NT2/D1 (cell line): ENCODE data around the gene DPF1.

Experiments used
- DNase-seq: peaks from one replicate; pipeline ENCODE4 v3.0.0-alpha.2; 2011; ENCODE audit warnings: low read depth, low spot score
- H3K27me3 ChIP-seq: 2 replicates; pipeline ENCODE4 v1.6.0; 2011; ENCODE audit warnings: mild to moderate bottlenecking; ENCODE audit not compliant: insufficient read length, insufficient read depth
- H3K36me3 ChIP-seq: 2 replicates; pipeline ENCODE4 v1.6.1; 2011; ENCODE audit warnings: mild to moderate bottlenecking, low read length, mixed read lengths; ENCODE audit not compliant: insufficient read depth, insufficient read length
- H3K4me1 ChIP-seq: 2 replicates; pipeline ENCODE4 v1.5.1; 2011; ENCODE audit not compliant: insufficient read depth, insufficient read length
- H3K4me3 ChIP-seq: 2 replicates; pipeline ENCODE4 v1.5.1; 2011; ENCODE audit warnings: low read depth; ENCODE audit not compliant: insufficient read length
- H3K9ac ChIP-seq: 2 replicates; pipeline ENCODE4 v1.6.0; 2011; ENCODE audit warnings: low read depth; ENCODE audit not compliant: insufficient read length
- H3K9me3 ChIP-seq: 2 replicates; pipeline ENCODE4 v1.5.1; 2011; ENCODE audit warnings: mild to moderate bottlenecking, low read length; ENCODE audit not compliant: insufficient read depth
- SUZ12 ChIP-seq: IDR thresholded peaks from 2 replicates; pipeline ENCODE4 v1.6.1; 2011; ENCODE audit not compliant: insufficient read length, insufficient read depth; ENCODE audit errors: extremely low read depth
- YY1 ChIP-seq: IDR thresholded peaks from 2 replicates; pipeline ENCODE4 v1.6.1; 2011; ENCODE audit not compliant: insufficient read length, insufficient read depth
- ZNF274 ChIP-seq: IDR thresholded peaks from 2 replicates; pipeline ENCODE4 v1.6.1; 2011; ENCODE audit warnings: mild to moderate bottlenecking, low read depth, low read length

Gene DPF1

DNA sequence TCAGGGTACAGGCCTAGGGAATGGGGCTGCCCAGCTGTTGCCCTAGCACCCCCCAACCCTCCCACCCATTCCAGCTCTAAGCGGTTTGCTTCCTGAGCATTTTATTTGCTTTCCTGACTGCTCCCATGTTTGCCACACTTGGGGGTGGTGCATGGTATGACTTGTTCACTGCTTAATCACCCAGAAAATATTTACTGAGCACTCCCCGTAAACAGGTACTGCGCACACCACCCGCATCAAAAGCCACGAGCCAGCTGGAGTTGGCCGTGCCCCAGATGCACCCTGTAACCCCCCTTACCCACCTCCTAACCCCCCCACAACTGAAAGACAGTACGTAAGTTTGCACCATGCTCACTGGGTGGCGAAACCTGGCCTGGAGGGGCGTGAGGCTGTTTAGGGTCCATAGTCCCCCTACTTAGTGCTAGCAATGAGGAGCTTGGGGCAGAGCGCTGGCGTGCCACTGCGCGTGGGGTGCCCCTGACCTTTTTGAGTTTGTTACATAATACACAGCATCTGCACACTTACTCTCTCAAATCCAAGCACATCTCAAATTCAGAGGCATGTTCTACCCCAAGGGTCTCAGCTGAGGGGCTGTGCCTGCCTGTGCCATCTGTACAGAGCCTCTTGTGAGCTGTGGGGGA is 29.8 kb downstream of the DPF1 start:
- DNase-seq = no peak
- Histone ChIP-seq H3K9ac (no peak overlapping the region), H3K9me3 (no peaks in the 10 kb centered on the region), H3K4me1 (no peaks in the 10 kb centered on the region), H3K27me3 (no peaks in the 10 kb centered on the region), H3K36me3 (peaks cover 10% of the 10 kb centered on the region), H3K4me3 (no peak overlapping the region)
- TF ChIP-seq SUZ12 (no peak), ZNF274 (no peak), YY1 (no peak)

GRCh38 chr19:38193445-38193844 is 30.6 kb downstream of the DPF1 start:
- H3K9me3 ChIP-seq = no peaks in the 10 kb centered on the region
- no peak overlapping the region for H3K4me3 ChIP-seq
- DNase-seq = no peak
- H3K4me1 ChIP-seq = no peaks in the 10 kb centered on the region
- H3K36me3 ChIP-seq = peaks cover 10% of the 10 kb centered on the region
- no peak overlapping the region for H3K9ac ChIP-seq
- no peaks in the 10 kb centered on the region for H3K27me3 ChIP-seq
- TF ChIP-seq YY1 (no peak), SUZ12 (no peak), ZNF274 (no peak)

DNA sequence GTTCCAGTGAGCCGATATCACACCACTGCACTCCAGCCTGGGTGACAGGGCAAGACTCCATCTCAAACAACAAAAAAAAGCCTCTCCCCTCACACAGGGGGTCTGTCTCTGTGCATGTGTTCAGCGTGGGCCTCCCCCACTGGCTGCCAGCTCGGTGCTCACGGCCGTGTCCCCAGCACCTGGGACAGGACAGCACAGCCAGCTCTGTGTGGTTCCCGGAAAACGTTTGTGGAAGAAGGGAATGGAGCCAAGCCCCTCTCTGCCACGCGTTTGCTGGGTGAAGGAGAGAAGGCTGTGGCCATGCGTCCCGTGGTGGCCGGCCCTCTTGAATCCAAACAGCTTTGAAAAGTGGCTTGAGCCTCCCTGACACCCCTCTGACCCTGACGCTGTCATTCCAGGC is 32.3 kb downstream of the DPF1 start:
- no peaks in the 10 kb centered on the region for H3K4me1 ChIP-seq
- TF ChIP-seq SUZ12 (no peak), YY1 (no peak), ZNF274 (no peak)
- no peak for DNase-seq
- no peak overlapping the region for H3K9ac ChIP-seq
- peaks cover 10% of the 10 kb centered on the region for H3K36me3 ChIP-seq
- H3K4me3 ChIP-seq = no peak overlapping the region
- no peaks in the 10 kb centered on the region for H3K9me3 ChIP-seq
- no peaks in the 10 kb centered on the region for H3K27me3 ChIP-seq

DNA sequence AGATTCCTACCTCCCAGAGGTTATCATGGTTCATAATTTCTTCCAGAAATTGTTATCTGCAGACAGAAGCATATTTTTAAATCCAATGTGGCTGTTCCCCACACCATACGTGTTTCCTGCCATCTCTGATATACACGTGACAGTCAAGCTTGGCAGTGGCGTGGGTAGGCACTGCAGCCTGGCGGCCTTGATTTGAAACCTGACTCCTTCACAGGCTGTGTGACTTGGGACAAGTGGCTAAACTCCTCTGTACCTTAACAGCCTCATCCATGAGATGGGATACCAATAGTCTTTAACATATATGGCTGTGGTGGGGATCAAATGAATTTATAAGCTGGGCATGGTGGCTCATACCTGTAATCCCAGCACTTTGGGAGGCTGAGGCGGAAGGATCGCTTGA is 33.2 kb downstream of the DPF1 start:
- Histone ChIP-seq H3K36me3 (peaks cover 10% of the 10 kb centered on the region), H3K9ac (no peak overlapping the region), H3K9me3 (no peaks in the 10 kb centered on the region), H3K4me3 (no peak overlapping the region), H3K4me1 (no peaks in the 10 kb centered on the region), H3K27me3 (no peaks in the 10 kb centered on the region)
- no peak for DNase-seq
- no peak for TF ChIP-seq YY1
- TF ChIP-seq ZNF274 = no peak
- no peak for TF ChIP-seq SUZ12

GRCh38 chr19:38190061-38190460 is 34.0 kb downstream of the DPF1 start:
- Histone ChIP-seq H3K9me3 (no peaks in the 10 kb centered on the region), H3K36me3 (peaks cover 13% of the 10 kb centered on the region), H3K9ac (no peak overlapping the region), H3K27me3 (no peaks in the 10 kb centered on the region), H3K4me1 (no peaks in the 10 kb centered on the region), H3K4me3 (no peak overlapping the region)
- no peak for DNase-seq
- no peak for TF ChIP-seq SUZ12
- no peak for TF ChIP-seq YY1
- no peak for TF ChIP-seq ZNF274

- H3K9me3 ChIP-seq = 0 out of 2 replicates have a peak, but pooled peaks cover 2% of the 10 kb centered on the region
- H3K4me1 ChIP-seq = peaks cover 4% of the 10 kb centered on the region
- H3K36me3 ChIP-seq = peaks cover 6% of the 10 kb centered on the region
- TF ChIP-seq SUZ12 = no peak
- no peak for TF ChIP-seq ZNF274
- no peak for TF ChIP-seq YY1
- DNase-seq = no peak
- H3K27me3 ChIP-seq = no peaks in the 10 kb centered on the region
- H3K9ac ChIP-seq = no peak overlapping the region
- H3K4me3 ChIP-seq = no peak overlapping the region
Measured at GRCh38 chr19:38185562-38185961, 38.5 kb downstream of the DPF1 start.

- Histone ChIP-seq H3K9me3 (peaks cover 9% of the 10 kb centered on the region; the same call in 1 of the 2 replicates), H3K36me3 (peaks cover 6% of the 10 kb centered on the region), H3K4me3 (no peak overlapping the region), H3K9ac (no peak overlapping the region), H3K4me1 (peaks cover 4% of the 10 kb centered on the region), H3K27me3 (no peaks in the 10 kb centered on the region)
- TF ChIP-seq SUZ12 = no peak
- no peak for TF ChIP-seq YY1
- TF ChIP-seq ZNF274 = no peak
- no peak for DNase-seq
Measured at GRCh38 chr19:38184815-38185214, 39.2 kb downstream of the DPF1 start.
